Measurements from ENCODE around the gene MKLN1.

The MKLN1 gene

DNA sequence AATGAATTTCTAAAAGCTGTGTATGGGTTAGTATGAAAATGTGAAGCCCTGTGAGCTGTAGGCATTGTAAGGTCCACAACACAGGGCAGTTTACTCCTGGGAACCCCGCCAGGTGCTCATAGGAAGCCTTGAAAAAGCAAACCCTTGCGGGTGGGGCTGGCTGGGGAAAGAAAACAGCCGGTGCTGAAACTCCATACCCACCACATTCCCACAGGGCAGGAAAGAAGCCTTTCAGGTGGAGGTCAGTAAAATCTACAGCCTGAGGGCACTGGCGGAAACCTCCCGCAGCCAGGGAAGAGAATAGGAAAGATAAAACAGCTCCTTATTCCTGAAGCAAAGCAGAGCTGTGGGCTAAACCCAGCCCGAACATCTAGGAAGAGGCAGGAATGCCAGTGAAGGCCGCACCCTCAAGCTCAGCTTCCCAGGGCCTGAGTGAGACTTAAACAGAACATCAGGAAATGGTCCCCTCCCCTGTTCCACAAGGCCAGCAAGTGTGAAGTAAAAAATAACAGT lies 194.0 kb downstream of the MKLN1 start:
- DNase-seq (ENCODE audit: low read depth in 2 of 2): no peak

DNA sequence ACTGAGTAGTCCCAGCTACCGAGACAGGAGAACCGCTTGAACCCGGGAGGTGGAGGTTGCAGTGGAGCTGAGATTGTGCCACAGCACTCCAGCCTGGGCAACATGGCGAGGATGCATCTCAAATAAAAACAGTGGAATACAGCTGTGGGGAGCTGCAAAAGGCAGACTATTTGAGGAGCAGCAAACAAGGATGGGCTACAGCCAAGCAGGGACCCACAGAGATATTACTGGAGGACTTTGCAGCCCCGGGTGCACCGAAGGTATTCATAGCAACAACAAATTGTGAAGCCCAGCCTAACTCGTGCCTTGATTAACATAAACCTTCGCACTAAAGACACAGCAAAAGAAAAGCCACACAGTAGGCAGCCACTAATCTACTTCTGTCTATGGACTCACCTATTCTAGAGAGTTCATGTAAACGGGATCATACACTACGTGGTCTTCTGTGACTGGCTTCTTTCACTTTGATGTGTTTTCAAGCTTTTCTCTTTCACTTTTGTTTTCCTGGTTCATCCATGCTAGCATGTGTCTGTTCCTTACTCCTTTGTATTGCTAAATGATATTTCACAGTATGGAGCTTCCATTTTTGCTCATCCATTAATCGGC lies 194.8 kb downstream of the MKLN1 start:
- DNase-seq (ENCODE audit: low read depth in 2 of 2): no peak

DNA sequence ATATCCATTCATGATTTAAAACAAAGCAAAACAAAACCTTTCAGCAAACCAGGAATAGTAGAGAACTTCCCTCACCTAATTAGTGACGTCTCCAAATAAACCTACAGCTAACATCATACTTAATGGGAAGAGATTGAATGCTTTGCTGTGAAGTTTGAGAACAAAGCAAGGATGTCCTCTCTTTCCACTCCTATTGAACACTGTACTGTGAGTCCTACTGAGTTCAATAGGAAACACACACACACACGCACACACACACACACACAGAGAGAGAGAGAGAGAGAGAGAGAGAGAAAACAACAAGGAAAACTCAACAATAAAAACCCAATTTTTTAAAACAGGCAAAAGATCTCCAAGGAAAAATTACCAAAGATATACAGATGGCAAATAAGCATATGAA lies 196.4 kb downstream of the MKLN1 start:
- DNase-seq (ENCODE audit: low read depth in 2 of 2): no peak

DNA sequence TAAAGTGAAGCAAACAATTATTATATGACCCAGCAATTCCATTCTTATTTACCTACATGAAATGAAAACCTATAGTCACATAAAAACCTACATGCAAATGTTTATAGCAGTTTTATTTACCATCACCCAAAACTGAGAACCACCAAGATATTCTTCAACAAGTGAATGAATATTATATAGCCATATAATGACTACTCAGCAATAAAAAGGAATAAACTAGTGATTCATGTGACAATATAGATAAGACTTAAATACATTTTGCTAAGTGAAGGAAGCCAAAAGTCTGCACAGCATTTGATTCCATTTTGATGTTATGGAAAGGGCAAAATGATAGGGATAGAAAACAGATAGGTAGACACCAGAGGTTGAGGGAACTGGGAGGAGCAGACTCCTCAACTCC lies 197.0 kb downstream of the MKLN1 start:
- DNase-seq (ENCODE audit: low read depth in 2 of 2): no peak

DNA sequence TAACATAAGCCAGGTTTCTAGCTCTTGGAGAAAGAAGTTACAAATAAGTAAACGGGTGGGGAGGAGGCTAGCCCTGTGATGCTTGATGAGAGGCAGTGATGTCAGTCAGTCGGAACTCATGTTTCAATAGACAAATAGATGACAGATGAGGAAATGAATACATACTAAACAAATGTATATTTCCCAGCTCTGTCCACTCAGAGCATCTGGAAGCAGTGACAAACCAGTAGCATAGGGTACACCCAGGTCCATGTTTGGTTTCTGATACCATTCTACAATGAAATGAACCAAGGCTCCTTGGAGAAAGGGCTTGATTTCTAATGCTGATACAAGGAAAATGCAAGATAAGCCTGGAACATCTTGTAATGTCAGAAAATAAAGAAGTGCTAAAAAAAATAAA lies 198.1 kb downstream of the MKLN1 start:
- DNase-seq (ENCODE audit: low read depth in 2 of 2): no peak

DNA sequence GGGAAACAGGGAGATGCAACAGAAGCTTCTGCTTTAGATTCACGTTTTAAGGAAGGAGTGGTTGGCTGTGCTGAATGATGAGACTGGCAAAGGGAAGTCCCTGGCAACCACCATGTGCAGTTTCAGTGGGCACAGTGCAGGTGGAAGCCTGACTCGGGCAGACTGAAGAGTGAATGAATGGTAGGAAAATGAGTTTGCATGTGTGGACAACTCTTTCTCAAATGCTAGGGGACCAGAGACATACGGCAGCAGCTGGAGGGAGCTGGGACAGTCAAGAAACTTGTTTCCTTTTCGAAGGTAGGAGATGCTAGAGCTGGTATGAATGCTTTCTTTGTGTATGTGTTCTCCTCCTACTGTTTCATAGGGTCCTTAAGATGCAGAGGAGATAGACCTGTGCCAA lies 199.8 kb downstream of the MKLN1 start:
- no peak for DNase-seq (ENCODE audit: low read depth in 2 of 2)

DNA sequence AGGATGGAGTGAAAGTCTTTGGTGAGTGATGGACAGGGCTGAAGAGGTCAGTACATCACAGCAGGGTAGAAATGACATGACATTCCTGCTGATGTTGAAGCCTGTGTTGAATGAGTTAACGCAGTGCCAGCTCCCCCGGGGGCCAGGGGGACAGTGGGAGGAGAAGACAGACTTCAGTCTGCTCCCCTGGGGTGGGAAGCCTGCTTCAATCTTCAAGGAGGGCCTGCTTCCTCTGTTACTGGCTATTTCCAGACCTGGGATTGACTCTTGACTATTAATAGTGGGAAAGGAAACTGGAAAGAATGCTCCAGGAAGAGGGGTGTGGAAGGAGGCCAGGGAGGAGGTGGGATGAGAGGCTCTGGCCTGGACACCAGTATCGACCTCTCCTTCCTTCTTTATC lies 201.5 kb downstream of the MKLN1 start:
- no peak for DNase-seq (ENCODE audit: low read depth in 2 of 2)

DNA sequence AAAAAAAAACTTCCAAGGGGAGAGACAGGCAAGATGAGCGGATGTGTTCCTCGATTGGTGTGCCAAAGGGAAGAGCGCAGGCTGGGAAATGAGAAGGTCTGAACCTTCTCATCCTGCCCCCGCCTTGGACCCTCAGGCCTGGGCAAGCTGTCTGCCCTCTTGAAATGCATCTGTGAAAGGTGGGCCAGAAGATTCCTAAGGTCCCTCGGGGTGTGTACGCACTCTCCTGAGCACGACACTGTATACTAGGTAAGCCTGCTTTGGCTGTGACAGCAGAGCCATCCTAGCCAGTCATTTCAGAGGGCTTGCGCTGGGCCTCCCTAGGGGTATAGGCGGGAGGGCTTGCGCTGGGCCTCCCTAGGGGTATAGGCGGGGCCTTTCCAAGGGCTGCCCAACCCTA lies 201.9 kb downstream of the MKLN1 start:
- no peak for DNase-seq (ENCODE audit: low read depth in 2 of 2)

DNA sequence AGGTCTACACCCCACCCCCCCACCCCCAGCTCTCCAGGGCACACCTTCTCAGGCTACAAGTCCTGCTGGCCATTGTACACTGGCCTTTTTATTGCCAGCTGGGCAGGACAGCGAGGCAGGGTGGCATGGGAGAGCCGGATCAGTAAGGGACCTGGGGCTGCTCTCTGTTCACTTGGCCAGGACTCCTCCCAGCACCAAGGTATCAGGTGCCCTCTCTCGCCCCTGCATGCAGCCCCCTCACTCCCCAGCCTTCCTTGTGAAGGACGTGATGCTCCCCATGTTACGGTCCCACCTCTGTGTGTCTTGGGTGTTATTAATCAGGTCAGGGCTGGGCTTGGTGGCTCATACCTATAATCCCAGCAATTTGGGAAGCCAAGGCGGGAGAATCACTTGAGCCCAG lies 202.5 kb downstream of the MKLN1 start:
- DNase-seq (ENCODE audit: low read depth in 2 of 2): no peak

DNA sequence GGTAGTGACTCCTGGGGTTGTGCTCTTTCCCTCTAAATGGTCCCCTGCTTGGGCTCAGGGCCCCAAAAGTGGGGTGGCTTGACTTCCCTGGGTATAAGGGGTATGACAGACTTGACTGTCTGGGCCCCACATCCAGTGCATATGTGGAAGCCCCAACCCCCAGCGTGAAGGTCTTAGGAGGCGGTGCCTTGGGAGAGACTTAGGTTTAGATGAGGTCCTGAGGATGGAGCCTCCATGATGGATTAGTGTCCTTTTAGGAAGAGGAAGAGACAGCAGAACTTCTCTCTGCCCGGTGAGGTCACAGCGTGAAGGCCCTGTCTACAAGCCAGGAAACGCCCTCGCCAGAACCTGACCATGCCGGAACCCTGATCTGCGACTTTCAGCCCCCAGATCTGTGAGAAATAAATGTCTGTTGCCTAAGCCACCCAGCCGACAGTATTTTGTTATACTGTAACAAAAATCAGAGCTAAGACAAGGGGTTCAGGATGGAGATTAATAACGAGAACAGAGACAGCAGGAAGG lies 205.0 kb downstream of the MKLN1 start:
- no peak for DNase-seq (ENCODE audit: low read depth in 2 of 2)

DNA sequence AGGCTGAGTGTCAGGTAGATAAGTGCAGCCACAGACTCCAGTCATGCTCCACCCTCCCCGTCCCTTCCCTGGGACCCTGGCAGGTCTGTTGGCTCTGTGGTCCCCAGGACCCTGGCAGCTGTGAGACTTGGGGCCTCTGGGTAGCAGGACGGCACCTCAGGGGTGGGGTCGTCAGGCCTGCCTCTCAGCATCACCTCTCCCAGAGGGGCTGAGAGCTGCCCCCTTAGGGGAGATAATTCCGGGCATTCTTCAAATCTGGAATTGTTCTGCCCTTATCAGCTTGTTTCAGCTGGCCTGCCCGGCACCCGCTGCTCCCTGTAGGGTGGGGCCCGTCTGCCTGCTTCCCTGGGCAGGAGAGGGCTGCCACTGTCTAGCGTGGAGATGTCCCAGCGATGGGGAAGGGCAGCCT lies 205.5 kb downstream of the MKLN1 start:
- DNase-seq (ENCODE audit: low read depth in 2 of 2): no peak

DNA sequence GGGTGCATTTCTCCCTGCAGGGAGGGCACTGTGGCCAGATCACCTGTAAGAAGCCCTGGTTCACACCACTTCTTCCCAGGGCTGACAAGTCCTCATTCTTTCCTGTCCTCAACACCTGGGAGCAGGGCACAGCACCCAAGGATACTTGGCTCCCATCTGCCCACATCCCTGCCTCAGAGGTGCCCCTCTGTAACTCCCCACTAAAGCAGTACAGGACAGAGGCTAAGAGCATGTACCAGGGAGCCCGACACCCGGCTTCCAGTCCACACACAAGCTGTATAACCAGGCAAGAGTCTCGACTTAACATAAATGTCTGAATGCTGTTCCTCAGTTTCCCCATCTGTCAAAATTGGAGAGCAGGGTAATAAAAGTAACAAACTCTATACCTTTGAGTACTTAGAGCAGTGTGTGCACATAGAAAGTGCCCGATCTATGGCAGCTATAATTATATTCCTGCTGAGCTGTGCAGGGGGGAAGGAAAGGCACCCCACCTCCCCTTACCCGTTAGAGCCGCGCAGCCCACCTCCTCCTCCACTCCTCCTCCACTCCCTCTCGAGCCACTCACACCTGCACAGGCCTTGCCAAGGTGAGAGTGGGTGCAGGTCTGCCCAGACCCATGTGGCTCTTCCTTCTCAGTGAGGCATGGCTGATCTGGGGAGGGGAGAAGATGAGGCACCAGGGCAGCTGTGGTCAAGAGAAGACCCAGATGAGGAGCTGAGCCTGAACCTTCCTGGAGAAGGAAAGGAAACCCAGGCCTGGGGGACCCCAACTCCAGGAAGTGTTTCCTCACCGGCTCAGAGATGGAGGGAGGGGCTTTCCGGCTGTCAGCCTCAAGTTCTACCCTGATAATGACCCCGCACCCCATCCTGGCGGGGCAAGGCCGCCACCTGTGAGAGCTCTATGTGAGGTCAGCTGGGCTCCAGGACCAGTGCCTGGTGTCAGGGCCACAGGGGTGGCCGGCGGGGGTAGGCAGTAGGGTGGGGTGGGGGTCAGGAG lies 206.2 kb downstream of the MKLN1 start:
- no peak for DNase-seq (ENCODE audit: low read depth in 2 of 2)

DNA sequence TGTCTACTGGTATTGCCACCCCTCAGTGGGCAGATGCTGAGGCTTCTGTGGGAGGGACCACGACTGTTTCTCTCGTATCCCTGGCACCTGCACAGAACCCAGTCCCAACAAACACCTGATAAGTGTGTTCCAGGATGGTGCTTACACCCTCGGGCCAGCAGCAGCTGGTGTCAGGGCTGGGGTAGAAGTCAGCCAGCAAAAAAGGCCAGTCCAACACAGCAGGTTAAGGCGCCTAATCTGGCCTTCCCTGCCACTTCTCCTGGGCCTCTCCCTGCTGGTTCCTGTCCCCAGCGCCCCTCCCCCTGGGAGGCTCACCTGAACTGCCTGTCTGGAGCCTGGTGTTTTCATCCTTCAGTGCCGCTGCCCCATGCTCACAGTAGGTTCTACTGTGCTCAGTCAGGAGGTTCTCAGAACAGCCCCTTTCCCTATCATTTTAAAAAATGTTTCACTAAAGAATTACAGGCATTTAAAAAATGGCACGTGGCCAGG lies 208.7 kb downstream of the MKLN1 start:
- no peak for DNase-seq (ENCODE audit: low read depth in 2 of 2)

DNA sequence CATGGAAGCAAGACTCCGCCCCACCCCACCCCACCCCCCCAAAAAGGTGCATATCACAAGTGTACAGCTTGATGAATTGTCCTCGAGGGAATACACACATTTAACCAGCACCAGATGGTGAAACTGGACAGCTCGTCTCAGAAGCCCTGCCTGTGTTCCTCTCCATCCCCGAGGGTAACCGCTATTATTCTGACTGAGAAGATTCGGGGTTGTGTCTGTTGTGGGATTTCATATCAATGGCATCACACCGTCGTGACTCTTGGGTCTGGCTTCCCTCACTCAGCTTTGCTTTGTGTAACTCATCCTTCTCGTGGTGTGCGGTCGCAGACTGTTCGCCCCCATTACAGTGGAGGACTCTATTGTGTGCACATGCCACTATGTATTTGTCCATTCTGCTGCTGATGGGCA lies 209.9 kb downstream of the MKLN1 start:
- DNase-seq (ENCODE audit: low read depth in 2 of 2): no peak

DNA sequence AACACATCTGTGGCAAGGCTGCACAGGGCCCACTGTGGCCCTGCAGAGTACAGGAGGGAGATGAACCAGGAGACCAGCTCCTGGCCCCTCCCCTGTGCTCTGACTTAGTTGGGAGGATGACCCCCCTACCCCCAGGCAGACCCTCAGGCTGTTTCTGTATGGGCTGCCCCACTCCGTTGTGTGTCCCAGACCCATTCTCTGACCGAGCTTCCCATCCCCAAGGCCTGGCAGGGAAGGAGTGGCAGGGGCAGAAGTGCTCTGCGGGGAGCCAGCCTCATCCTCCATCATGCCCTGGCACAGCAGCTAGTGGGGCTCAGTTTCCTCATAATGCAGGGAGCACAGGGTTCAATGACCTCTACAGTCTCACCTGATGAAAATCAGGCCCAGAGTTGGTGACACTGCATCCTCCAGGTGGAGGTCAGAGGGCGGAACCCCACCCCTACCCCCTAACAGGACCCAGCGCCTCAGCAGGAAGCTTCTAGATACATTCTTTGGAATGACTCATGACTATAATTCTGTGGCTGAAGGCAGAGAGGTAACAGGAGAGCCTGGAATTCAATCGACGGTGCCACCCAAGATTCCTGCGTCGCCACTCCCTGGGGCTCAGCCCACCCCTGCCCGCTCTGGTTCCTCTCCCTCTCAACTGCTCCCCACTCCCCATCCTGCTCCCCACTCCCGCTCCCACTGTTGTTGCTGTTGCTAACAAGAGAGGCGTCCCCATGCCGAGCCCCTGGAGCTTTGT lies 210.6 kb downstream of the MKLN1 start:
- no peak for DNase-seq (ENCODE audit: low read depth in 2 of 2)

DNA sequence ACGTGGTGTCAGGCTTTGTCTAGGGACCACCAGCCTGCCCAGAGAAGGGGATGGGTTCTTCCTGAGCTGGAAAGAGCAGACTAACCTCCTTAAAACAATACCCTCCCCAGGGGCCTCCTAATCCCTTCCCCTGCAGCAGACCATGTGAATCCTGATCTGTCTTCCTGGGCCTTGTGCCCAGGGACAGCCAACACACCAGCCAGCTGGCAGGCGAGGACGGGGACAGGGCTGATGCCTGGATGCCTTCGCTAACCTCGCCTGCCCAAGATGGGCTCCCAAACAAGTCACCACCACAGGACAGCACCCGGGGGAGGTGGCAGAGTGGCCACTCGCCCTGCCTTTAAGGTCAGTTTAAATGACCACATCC lies 211.1 kb downstream of the MKLN1 start:
- DNase-seq (ENCODE audit: low read depth in 2 of 2): no peak

DNA sequence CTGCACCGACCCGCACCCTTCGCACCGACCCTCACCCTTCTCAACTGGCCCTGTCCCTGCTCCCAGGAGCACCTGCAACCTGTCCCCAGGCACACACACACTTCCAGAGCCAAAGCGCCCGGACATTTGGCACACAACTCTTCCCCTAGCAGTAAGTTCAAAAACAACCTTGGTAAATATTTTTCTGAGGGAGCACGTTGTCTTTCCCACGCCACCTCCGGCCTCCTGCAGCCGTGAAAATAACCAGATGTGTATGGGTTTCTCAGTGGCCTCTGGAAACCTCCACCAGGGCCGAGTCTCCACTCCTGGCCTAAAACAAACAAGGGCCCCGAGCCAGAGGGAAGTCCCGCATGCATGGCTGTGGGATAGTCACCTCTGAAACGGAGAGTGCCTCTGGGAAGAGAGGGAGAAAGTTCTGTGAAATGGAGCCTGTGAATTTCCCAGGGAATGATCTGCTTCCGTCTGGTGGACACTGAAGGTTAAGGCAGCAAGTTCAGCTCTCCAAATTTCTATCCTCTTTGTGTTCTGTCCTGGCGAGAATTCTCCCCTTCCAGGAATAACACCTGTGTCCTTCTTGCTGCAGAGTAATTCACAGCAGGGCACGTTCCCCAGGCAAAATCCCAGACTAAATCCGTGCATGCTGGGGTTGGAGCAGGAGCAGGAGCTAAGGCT lies 213.0 kb downstream of the MKLN1 start:
- DNase-seq (ENCODE audit: low read depth in 2 of 2): no peak

DNA sequence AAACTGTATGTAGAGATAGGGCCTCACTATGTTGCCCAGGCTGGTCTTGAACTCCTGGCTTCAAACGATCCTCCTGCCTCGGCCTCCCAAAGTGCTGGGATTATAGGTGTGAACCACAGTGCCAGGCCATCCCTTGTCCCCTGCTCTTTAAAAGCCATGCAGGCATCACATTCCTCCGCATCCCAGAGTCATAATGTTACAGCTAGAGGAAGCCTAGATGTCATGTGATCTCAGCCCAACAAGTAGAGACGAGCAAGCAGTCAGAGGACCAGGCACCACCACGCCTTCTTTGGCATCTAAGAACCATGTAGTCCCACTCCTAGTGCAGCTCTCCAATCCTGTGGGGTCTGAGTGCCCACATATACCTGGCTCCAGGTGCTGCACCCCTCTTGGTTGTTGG lies 215.6 kb downstream of the MKLN1 start:
- no peak for DNase-seq (ENCODE audit: low read depth in 2 of 2)

DNA sequence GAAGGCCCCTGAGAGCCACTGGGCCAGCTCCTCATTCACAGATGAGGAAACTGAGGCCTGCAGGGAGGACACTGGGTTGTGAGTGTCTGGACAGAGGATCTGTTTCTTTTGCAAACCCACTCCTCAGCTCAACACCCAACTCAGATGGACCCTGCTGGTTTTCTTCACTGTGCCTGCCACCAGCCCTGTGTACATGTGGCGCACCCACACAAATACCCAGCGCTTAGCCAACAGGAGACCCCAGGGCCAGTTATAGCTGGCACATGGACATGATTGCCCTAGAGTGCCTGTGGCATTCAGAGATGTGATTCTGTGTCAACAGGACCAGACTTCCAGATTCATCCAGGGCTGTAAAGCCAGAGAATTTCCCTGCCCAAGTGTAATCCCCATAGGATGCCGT lies 216.3 kb downstream of the MKLN1 start:
- DNase-seq (ENCODE audit: low read depth in 2 of 2): no peak

DNA sequence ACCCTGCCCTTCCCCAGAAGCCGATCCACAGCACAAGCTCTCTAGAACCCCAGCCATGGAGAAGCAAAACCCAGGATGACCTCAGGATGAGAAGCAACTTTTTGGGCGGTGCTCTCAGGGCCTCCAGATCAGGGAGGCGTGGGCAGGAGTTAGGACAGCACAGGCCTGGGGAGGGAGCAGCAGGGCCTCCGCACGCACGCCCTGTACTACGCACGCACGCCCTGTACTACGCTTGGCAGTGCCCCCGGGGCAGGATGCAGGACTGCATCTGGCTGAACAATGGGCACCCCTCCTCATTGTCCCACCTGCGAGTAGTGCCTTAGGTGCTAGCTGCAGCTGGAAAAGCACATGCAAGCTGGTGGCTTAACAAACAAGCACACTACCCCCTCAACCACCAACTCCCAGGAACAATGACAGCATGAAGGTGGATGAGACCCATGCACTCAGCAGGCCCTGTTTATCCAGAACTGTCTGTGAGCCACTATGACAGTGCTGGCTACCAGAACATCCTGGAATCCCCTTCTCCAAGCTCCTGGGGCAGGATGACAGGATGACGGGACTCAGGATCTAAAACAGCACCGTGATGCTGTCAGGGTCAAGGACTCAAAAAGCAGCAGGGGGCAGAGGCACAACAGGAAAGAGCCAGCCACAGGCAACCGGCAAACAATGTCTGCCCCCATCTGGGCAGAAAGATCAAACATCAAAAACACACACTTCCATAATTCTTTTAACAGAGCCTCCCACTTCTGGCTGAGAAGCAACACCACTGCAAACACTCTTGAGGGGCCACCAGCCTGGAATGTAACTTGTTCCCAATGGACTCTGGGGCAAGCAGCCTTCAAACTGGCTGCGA lies 217.0 kb downstream of the MKLN1 start:
- DNase-seq (ENCODE audit: low read depth in 2 of 2): no peak

DNA sequence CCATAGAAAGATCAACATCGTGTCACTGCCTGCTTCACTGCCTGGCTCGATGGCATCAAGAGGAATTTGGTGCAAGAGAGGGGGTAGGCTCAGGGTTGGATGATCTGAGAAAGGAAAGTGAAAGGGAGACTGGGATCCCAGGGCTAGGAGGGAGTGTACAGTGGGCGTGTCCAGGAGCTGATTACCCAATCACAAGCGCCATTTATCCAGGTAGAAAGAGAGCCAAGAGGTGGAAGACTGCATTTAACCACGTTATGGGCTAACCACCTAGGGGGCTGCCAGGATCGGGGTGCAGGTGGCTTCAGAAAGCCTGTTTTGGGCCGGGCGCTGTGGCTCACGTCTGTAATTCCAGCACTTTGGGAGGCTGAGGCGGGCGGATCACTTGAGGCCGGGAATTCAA lies 218.4 kb downstream of the MKLN1 start:
- no peak for DNase-seq (ENCODE audit: low read depth in 2 of 2)

Measured in stimulated activated CD4-positive, alpha-beta T cell treated with anti-CD3 and anti-CD28 coated beads, Interleukin-4, amount 100 ng/mL, for 48 hours (primary cell).